H1 (cell line): ENCODE results near the gene LNX2. TPM values are rescaled to one million over a fixed set of nuclear protein-coding genes. Genes with fewer than 3 reads are reported as not detected.

Source experiments
- CTCF ChIA-PET: fragments of 300-600 bp; sonication (Branson Sonifier 250); formaldehyde crosslinking; loops from one replicate; lab custom pipeline; 2021; ENCODE audit not compliant: partially characterized antibody; lab: Charles Lee
- POLR2A ChIA-PET: fragments of 300-600 bp; sonication (Branson Sonifier 250); formaldehyde crosslinking; loops from one replicate; lab custom pipeline; 2021; ENCODE audit warnings: inconsistent platforms; ENCODE audit not compliant: partially characterized antibody; lab: Charles Lee
- DNase-seq, 2 experiments: peaks; one replicate each; pipeline versions ENCODE4 v3.0.0 to v3.0.0-alpha.2; 2010 to 2022; ENCODE audit warnings: low spot score in 2 of 2, low read depth in 1 of 2, mixed read lengths in 1 of 2
- FAIRE-seq: peaks from 2 replicates; lab custom pipeline; 2011; peaks lifted over from hg19 to GRCh38; lab: Jason Lieb, UNC
- H2AFZ ChIP-seq: 2 replicates; pipeline ENCODE4 v1.8.1; 2012; ENCODE audit warnings: low read length, inconsistent platforms
- H2AK5ac ChIP-seq: 2 replicates; pipeline ENCODE4 v1.6.1; 2013; ENCODE audit warnings: low read depth, low read length
- H2BK120ac ChIP-seq: replicated peaks from 2 replicates; pipeline ENCODE3; 2013; ENCODE audit warnings: low read depth, low read length, inconsistent platforms
- H2BK12ac ChIP-seq: 2 replicates; pipeline ENCODE4 v1.6.1; 2013; ENCODE audit warnings: low read depth, low read length
- H2BK15ac ChIP-seq: 2 replicates; pipeline ENCODE4 v1.6.1; 2013; ENCODE audit warnings: low read length
- H2BK20ac ChIP-seq: 2 replicates; pipeline ENCODE4 v1.6.1; 2013; ENCODE audit warnings: low read length
- H2BK5ac ChIP-seq: 2 replicates; pipeline ENCODE4 v1.6.1; 2013; ENCODE audit warnings: low read depth, low read length
- H3K14ac ChIP-seq: 2 replicates; pipeline ENCODE4 v1.6.1; 2013; ENCODE audit warnings: inconsistent platforms; ENCODE audit not compliant: insufficient read length
- H3K18ac ChIP-seq: 2 replicates; pipeline ENCODE4 v1.6.1; 2013; ENCODE audit warnings: low read length; ENCODE audit errors: extremely low read depth
- H3K23ac ChIP-seq: 2 replicates; pipeline ENCODE4 v1.6.1; 2013; ENCODE audit warnings: inconsistent platforms; ENCODE audit not compliant: insufficient read length
- H3K23me2 ChIP-seq: 2 replicates; pipeline ENCODE4 v1.6.1; 2013; ENCODE audit warnings: low read depth, low read length
- H3K27ac ChIP-seq: 2 replicates; pipeline ENCODE4 v1.6.1; 2011; ENCODE audit warnings: low read depth, low read length, inconsistent platforms
- H3K27me3 ChIP-seq, 4 experiments: replicated peaks in 1 of 4; 1 replicate in 1 of 4; 2 replicates in 3 of 4; pipeline versions ENCODE4 v1.6.1 to v1.8.1; 2011 to 2013; ENCODE audit warnings: low read length in 3 of 4, mild to moderate bottlenecking in 3 of 4, inconsistent platforms in 2 of 4, mixed read lengths in 2 of 4, moderate library complexity in 1 of 4; ENCODE audit not compliant: control insufficient read depth in 3 of 4, insufficient read depth in 3 of 4; ENCODE audit errors: extremely low read depth in 1 of 4
- H3K36me3 ChIP-seq, 4 experiments: 2 replicates each; pipeline versions ENCODE4 v1.6.1 to v1.8.1; 2011 to 2013; ENCODE audit warnings: mild to moderate bottlenecking in 4 of 4, low read length in 3 of 4, moderate library complexity in 2 of 4, control low read depth in 1 of 4, inconsistent platforms in 1 of 4; ENCODE audit not compliant: insufficient read depth in 4 of 4, control insufficient read depth in 2 of 4
- H3K4ac ChIP-seq: replicated peaks from 2 replicates; pipeline ENCODE3; 2013; ENCODE audit warnings: low read length, low read depth, mixed read lengths, inconsistent platforms; ENCODE audit not compliant: insufficient read length
- H3K4me1 ChIP-seq, 4 experiments: replicated peaks in 1 of 4; 1 replicate in 1 of 4; 2 replicates in 3 of 4; pipeline versions ENCODE4 v1.6.1 to v1.8.1; 2011 to 2013; ENCODE audit warnings: low read length in 3 of 4, inconsistent platforms in 2 of 4, mixed read lengths in 1 of 4; ENCODE audit not compliant: insufficient read depth in 4 of 4, control insufficient read depth in 3 of 4
- H3K4me2 ChIP-seq, 2 experiments: 2 replicates each; pipeline versions ENCODE4 v1.6.1 to v1.8.1; 2011 to 2013; ENCODE audit warnings: low read depth in 2 of 2, low read length in 2 of 2, control low read depth in 1 of 2, inconsistent platforms in 1 of 2, mild to moderate bottlenecking in 1 of 2; ENCODE audit not compliant: insufficient read depth in 1 of 2
- H3K4me3 ChIP-seq, 4 experiments: fragments of 200-600, 300-600 bp in 1 of 4; sonication (generic), shearing (Covaris generic), sonication (Bioruptor Twin) in 1 of 4; 2 replicates each; pipeline versions ENCODE4 v1.5.1 to v1.8.1; 2011 to 2016; ENCODE audit warnings: low read length in 4 of 4, low read depth in 3 of 4, control low read depth in 2 of 4, inconsistent platforms in 2 of 4, mild to moderate bottlenecking in 2 of 4, mixed read lengths in 1 of 4, moderate library complexity in 1 of 4; ENCODE audit not compliant: insufficient read depth in 2 of 4; ENCODE audit errors: extremely low read depth in 1 of 4
- H3K56ac ChIP-seq: replicated peaks from 2 replicates; pipeline ENCODE3; 2013; ENCODE audit warnings: low read depth, mild to moderate bottlenecking, mixed read lengths, low read length, inconsistent platforms; ENCODE audit not compliant: insufficient read length
- H3K79me1 ChIP-seq: 2 replicates; pipeline ENCODE4 v1.6.1; 2013; ENCODE audit warnings: low read depth, low read length, control low read depth
- H3K79me2 ChIP-seq, 2 experiments: 2 replicates each; pipeline versions ENCODE4 v1.6.1 to v1.8.1; 2012 to 2013; ENCODE audit warnings: low read length in 2 of 2, mild to moderate bottlenecking in 2 of 2, inconsistent platforms in 1 of 2; ENCODE audit not compliant: insufficient read depth in 2 of 2, control insufficient read depth in 1 of 2
- H3K9ac ChIP-seq, 4 experiments: replicated peaks in 1 of 4; 1 replicate in 1 of 4; 2 replicates in 3 of 4; pipeline versions ENCODE4 v1.6.1 to v1.8.1; 2011 to 2013; ENCODE audit warnings: low read depth in 3 of 4, low read length in 3 of 4, control low read depth in 2 of 4, mild to moderate bottlenecking in 2 of 4, moderate library complexity in 2 of 4, inconsistent platforms in 1 of 4; ENCODE audit errors: extremely low read depth in 1 of 4
- H3K9me3 ChIP-seq, 2 experiments: 2 replicates each; pipeline versions ENCODE4 v1.6.1 to v1.8.1; 2012 to 2013; ENCODE audit warnings: mild to moderate bottlenecking in 2 of 2, moderate library complexity in 2 of 2, control low read depth in 1 of 2, inconsistent platforms in 1 of 2, low read depth in 1 of 2, low read length in 1 of 2, mixed read lengths in 1 of 2; ENCODE audit not compliant: insufficient read depth in 2 of 2
- H4K20me1 ChIP-seq, 2 experiments: replicated peaks in 1 of 2; 2 replicates each; pipeline versions ENCODE3 to v1.8.1; 2011 to 2013; ENCODE audit warnings: inconsistent platforms in 2 of 2, low read length in 2 of 2, mild to moderate bottlenecking in 1 of 2; ENCODE audit not compliant: insufficient read depth in 2 of 2, control insufficient read depth in 1 of 2
- H4K5ac ChIP-seq: 2 replicates; pipeline ENCODE4 v1.6.1; 2013; ENCODE audit warnings: low read length, low read depth, mixed read lengths, inconsistent platforms; ENCODE audit not compliant: insufficient read length
- H4K8ac ChIP-seq: 2 replicates; pipeline ENCODE4 v1.8.0; 2013; ENCODE audit warnings: mild to moderate bottlenecking, moderate library complexity, low read length, inconsistent platforms; ENCODE audit not compliant: insufficient read depth; ENCODE audit errors: extremely low read depth
- H4K91ac ChIP-seq: replicated peaks from 2 replicates; pipeline ENCODE3; 2013; ENCODE audit warnings: low read length, mixed read lengths, inconsistent platforms; ENCODE audit not compliant: insufficient read length
- CHD2 ChIP-seq: IDR thresholded peaks from 2 replicates; pipeline ENCODE4 v1.6.1; 2012; ENCODE audit warnings: low read length, improper control_type of control experiment
- GABPA ChIP-seq: IDR thresholded peaks from 2 replicates; pipeline ENCODE4 v1.6.1; 2011; ENCODE audit warnings: mild to moderate bottlenecking, low read length, moderate library complexity, borderline replicate concordance; ENCODE audit not compliant: insufficient read depth
- SIRT6 ChIP-seq: IDR thresholded peaks from one replicate; pipeline ENCODE4 v1.7.1; 2012; ENCODE audit warnings: low read length, inconsistent platforms
- WGBS, 2 experiments: shearing (Covaris generic) in 1 of 2; methylation state at CpG; one replicate each; pipeline versions ENCODE4 v1.1.6 to v1.1.7; 2013 to 2015; ENCODE audit warnings: low lambda C conversion rate in 2 of 2, mixed read lengths in 2 of 2, inconsistent platforms in 1 of 2, low coverage in 1 of 2, missing lambda C conversion rate in 1 of 2; ENCODE audit not compliant: insufficient replicate concordance in 2 of 2, insufficient coverage in 1 of 2, insufficient read length in 1 of 2; ENCODE audit errors: extremely low coverage in 1 of 2, missing lambda C conversion rate in 1 of 2; 5-methylcytosine and 5-hydroxymethylcytosine counted together
- polyA plus RNA-seq, 7 experiments: library from polyadenylated mRNA; depleted of rRNA in 3 of 7; stranded (reverse) in 5 of 7; unstranded in 2 of 7; fragments of >200 nt in 5 of 7; fragments of 200-250 nt in 2 of 7; gene quantifications; 1 replicate in 5 of 7; 2 replicates in 1 of 7; 4 replicates in 1 of 7; pipeline versions ENCODE4 v1.2.1 to v1.2.3, GENCODE V29; 2011 to 2013; ENCODE audit warnings: missing spikeins in 2 of 7, mixed read lengths in 2 of 7
- total RNA-seq: library from RNA; stranded (reverse); fragmentation: NEBNext Ultra II Directional; extraction: Animal tissue kit (Norgen Biotek cat#: 25700); gene quantifications from 2 replicates; pipeline ENCODE4 v1.2.1, GENCODE V29; 2021
- TF ChIP-seq, protein P1 (sequence below): IDR thresholded peaks from 2 replicates; pipeline ENCODE4 v1.6.1; 2011; ENCODE audit warnings: low read length, improper control_type of control experiment
- TF ChIP-seq, protein P2 (sequence below): IDR thresholded peaks from 2 replicates; pipeline ENCODE4 v1.6.1; 2012; ENCODE audit warnings: inconsistent platforms

Gene LNX2
- total and polyA plus RNA-seq, 2 of the 8 experiments (the other 6 are each of a cell fraction or from before 2014, with no cell fraction given): 6.4 to 13.9 TPM

GRCh38 chr13:27556109-27556508, 64.2 kb downstream of the LNX2 start:
- H2BK20ac ChIP-seq: no peak overlapping the region
- H2BK15ac ChIP-seq: no peak overlapping the region
- no peak overlapping the region for H4K91ac ChIP-seq
- no peak overlapping the region for H3K27ac ChIP-seq
- no peak overlapping the region for H3K14ac ChIP-seq
- no peak overlapping the region for H3K23ac ChIP-seq
- no peaks in the 10 kb centered on the region for H4K20me1 ChIP-seq
- H2BK12ac ChIP-seq: no peak overlapping the region
- H4K8ac ChIP-seq: no peak overlapping the region
- H3K79me2 ChIP-seq: no peaks in the 10 kb centered on the region
- H3K79me1 ChIP-seq: no peaks in the 10 kb centered on the region
- no peak overlapping the region for H2AK5ac ChIP-seq
- no peak overlapping the region for H3K4me2 ChIP-seq
- no peak for TF ChIP-seq SIRT6
- TF ChIP-seq GABPA: no peak
- TF ChIP-seq, protein P1, sequence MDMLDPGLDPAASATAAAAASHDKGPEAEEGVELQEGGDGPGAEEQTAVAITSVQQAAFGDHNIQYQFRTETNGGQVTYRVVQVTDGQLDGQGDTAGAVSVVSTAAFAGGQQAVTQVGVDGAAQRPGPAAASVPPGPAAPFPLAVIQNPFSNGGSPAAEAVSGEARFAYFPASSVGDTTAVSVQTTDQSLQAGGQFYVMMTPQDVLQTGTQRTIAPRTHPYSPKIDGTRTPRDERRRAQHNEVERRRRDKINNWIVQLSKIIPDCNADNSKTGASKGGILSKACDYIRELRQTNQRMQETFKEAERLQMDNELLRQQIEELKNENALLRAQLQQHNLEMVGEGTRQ: no peak
- TF ChIP-seq, protein P2, sequence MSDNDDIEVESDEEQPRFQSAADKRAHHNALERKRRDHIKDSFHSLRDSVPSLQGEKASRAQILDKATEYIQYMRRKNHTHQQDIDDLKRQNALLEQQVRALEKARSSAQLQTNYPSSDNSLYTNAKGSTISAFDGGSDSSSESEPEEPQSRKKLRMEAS: no peak
- no peak for TF ChIP-seq CHD2
- TF ChIP-seq, all 59 proteins: peak for 0
- no peaks in the 10 kb centered on the region for H3K4me1 ChIP-seq
- no peaks in the 10 kb centered on the region; the same call in 1 of the 2 replicates for H3K23me2 ChIP-seq
- CTCF ChIA-PET: interaction anchor here (1.0 kb wide), 1 partner anchor 12 kb away, joined by 3 read pairs; no protein-coding TSS in a partner anchor
- H2BK5ac ChIP-seq: no peak overlapping the region
- WGBS, 2 experiments: 93% methylated on average over 2 of the region's 2 CpGs; no CpG with 5 or more reads in 1 of the 2 experiments
- DNase-seq (no peak), FAIRE-seq (no peak)
- POLR2A ChIA-PET: no interaction called here
- peaks cover 2 to 31% (median 11%) of the 10 kb centered on the region in 4 experiments; a peak in 6 of 8 replicates for H3K36me3 ChIP-seq
- H3K9me3 ChIP-seq: no peaks in the 10 kb centered on the region
- H3K56ac ChIP-seq: no peak overlapping the region
- no peaks in the 10 kb centered on the region for H3K27me3 ChIP-seq
- no peak overlapping the region for H3K4ac ChIP-seq
- no peak overlapping the region for H3K18ac ChIP-seq
- no peak overlapping the region for H4K5ac ChIP-seq
- no peak overlapping the region for H3K9ac ChIP-seq
- no peak overlapping the region for H2AFZ ChIP-seq
- H3K4me3 ChIP-seq: no peak overlapping the region
- H2BK120ac ChIP-seq: no peak overlapping the region
